GM23338 (cell line): Measurements from ENCODE around the gene BRI3BP. TPM values are rescaled to one million over a fixed set of nuclear protein-coding genes. Genes with fewer than 3 reads are reported as not detected.

Experiments used
- CREB1 ChIP-seq: fragments of 250-450 bp; sonication (Bioruptor Pico); IDR thresholded peaks from 2 replicates; pipeline ENCODE4 v1.5.0; 2020; ENCODE audit warnings: low read depth, mild to moderate bottlenecking, moderate library complexity
- CTCF ChIP-seq, 2 experiments: fragments of 200-600 bp in 1 of 2; sonication (generic) in 1 of 2; conservative IDR thresholded peaks; 2 replicates each; pipeline versions ENCODE4 v1.5.1 to v1.6.1; 2016 to 2017; ENCODE audit warnings: antibody characterized with exemption in 2 of 2, low read depth in 2 of 2, mild to moderate bottlenecking in 2 of 2, moderate library complexity in 1 of 2
- JUNB ChIP-seq: IDR thresholded peaks from one replicate; pipeline ENCODE4 v1.6.1; 2016; ENCODE audit warnings: antibody characterized with exemption; ENCODE audit not compliant: unreplicated experiment
- NANOG ChIP-seq: IDR thresholded peaks from 2 replicates; pipeline ENCODE4 v1.6.1; 2016; ENCODE audit warnings: antibody characterized with exemption, borderline replicate concordance
- ZNF114 ChIP-seq: fragments of 250-450 bp; sonication (Bioruptor Pico); IDR thresholded peaks from 2 replicates; pipeline ENCODE4 v1.5.0; 2020; ENCODE audit warnings: mild to moderate bottlenecking, moderate library complexity
- ZNF331 ChIP-seq: fragments of 250-450 bp; sonication (Bioruptor Pico); IDR thresholded peaks from 2 replicates; pipeline ENCODE4 v1.5.0; 2020; ENCODE audit warnings: low read depth, mild to moderate bottlenecking, moderate library complexity
- ZNF462 ChIP-seq: fragments of 250-450 bp; sonication (Bioruptor Pico); IDR thresholded peaks from 2 replicates; pipeline ENCODE4 v1.5.0; 2020; ENCODE audit warnings: mild to moderate bottlenecking, moderate library complexity
- polyA plus RNA-seq: library from polyadenylated mRNA; unstranded; fragments of >200 nt; fragmentation: Nextera tagmentation; extraction: Ambion mirVana; gene quantifications from 2 replicates; pipeline ENCODE4 v1.2.1, GENCODE V29; 2016
- small RNA-seq: library from RNA; depleted of rRNA; stranded (forward); fragments of <200 nt; gene quantifications from one replicate; pipeline ENCODE3, GENCODE V24; 2014; ENCODE audit warnings: low replicate concordance
- total RNA-seq: library from RNA; depleted of rRNA; stranded (reverse); fragments of >200 nt; shearing (Covaris generic); gene quantifications from 2 replicates; pipeline ENCODE4 v1.2.3, GENCODE V29; 2014; rRNA removed

BRI3BP gene
- total and polyA plus RNA-seq, 2 experiments from 2014 or later: 5.8 to 10.7 TPM

GRCh38 chr12:125079648-125080645, 86.5 kb downstream of the BRI3BP start (continued):
- no peak for TF ChIP-seq ZNF462
- TF ChIP-seq CREB1 (CRISPR knock-in tag): no peak
- TF ChIP-seq ZNF331 (CRISPR knock-in tag): no peak
- no peak for TF ChIP-seq ZNF114 (CRISPR knock-in tag)
- no peak for TF ChIP-seq CTCF (conservative IDR thresholded peaks at IDR 0.05; ENCODE audit: low read depth in 2 of 2)
- TF ChIP-seq NANOG: no peak
- TF ChIP-seq JUNB: no peak

Small RNAs within 50 kb of the gene (small RNA-seq; reads per million reads assigned to genes)
- gene AC122688.1: not detected

Other genes with a start within 250 kb of the BRI3BP start
- gene SCARB1, start 129.8 kb upstream of the BRI3BP start, total RNA-seq: 49.3 and 62.5 TPM in 2 replicates
- gene SCARB1, start 129.8 kb upstream of the BRI3BP start, polyA plus RNA-seq: 31.0 TPM in 2 replicates
- 665 and 754 TPM in 2 replicates for gene UBC, start 79.0 kb upstream of the BRI3BP start, total RNA-seq
- gene UBC, start 79.0 kb upstream of the BRI3BP start, polyA plus RNA-seq: 511 and 519 TPM in 2 replicates
- gene DHX37, start 4.5 kb upstream of the BRI3BP start, total RNA-seq: 52.9 and 61.5 TPM in 2 replicates
- gene DHX37, start 4.5 kb upstream of the BRI3BP start, polyA plus RNA-seq: 16.0 and 17.4 TPM in 2 replicates
- 64.4 and 64.5 TPM in 2 replicates for gene AACS, start 71.8 kb downstream of the BRI3BP start, total RNA-seq
- gene AACS, start 71.8 kb downstream of the BRI3BP start, polyA plus RNA-seq: 31.1 and 33.0 TPM in 2 replicates
- gene TMEM132B, start 192.7 kb downstream of the BRI3BP start, total RNA-seq: 42.6 and 47.6 TPM in 2 replicates
- gene TMEM132B, start 192.7 kb downstream of the BRI3BP start, polyA plus RNA-seq: 8.3 and 9.1 TPM in 2 replicates